Right ventricle myocardium inferior (tissue), 1 donor: ENCODE results near the gene NBPF6. TPM values are rescaled to one million over a fixed set of nuclear protein-coding genes. Genes with fewer than 3 reads are reported as not detected.
"Not testable (repeated sequence)": the region's sequence is repeated elsewhere in the genome, so short reads cannot be mapped to it uniquely, and the experiment has no call there.

Experiments used
- ATAC-seq: fragments of 200-7000 bp; cut with Tn5 transposase; one replicate; pipeline ENCODE4 v1.9.1; 2020; ENCODE audit warnings: mild to moderate bottlenecking, moderate library complexity
- DNase-seq: peaks from one replicate; pipeline ENCODE4 v3.0.0; 2021; ENCODE audit errors: missing footprints
- intact Hi-C: fragments of 100-400 bp; cut with DNase I; formaldehyde crosslinking; loops from one replicate; pipeline ENCODE4 v1.11.0; 2022
- total RNA-seq: library from RNA; stranded (reverse); fragmentation: NEBNext Ultra II Directional; extraction: Animal tissue kit (Norgen Biotek cat#: 25700); gene quantifications from one replicate; pipeline ENCODE4 v1.2.1, GENCODE V29; 2021
- donor health status: DM: no; HTN: yes; CAD: no; lungs with severe emphysema.

The NBPF6 gene
- total RNA-seq, 1 donor from 2014 or later = not detected

DNA sequence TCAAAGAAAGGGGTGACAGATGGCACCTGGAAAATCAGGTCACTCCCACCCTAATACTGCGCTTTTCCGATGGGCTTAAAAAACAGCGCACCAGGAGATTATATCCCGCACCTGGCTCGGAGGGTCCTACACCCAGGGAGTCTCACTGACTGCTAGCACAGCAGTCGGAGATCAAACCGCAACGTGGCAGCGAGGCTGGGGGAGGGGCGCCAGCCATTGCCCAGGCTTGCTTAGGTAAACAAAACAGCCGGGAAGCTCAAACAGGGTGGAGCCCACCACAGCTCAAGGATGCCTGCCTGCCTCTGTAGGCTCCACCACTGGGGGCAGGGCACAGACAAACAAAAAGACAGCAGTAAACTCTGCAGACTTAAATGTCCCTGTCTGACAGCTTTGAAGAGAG lies 36.6 kb downstream of the NBPF6 start:
- ATAC-seq, DNase-seq, intact Hi-C loops: not testable (repeated sequence)

DNA sequence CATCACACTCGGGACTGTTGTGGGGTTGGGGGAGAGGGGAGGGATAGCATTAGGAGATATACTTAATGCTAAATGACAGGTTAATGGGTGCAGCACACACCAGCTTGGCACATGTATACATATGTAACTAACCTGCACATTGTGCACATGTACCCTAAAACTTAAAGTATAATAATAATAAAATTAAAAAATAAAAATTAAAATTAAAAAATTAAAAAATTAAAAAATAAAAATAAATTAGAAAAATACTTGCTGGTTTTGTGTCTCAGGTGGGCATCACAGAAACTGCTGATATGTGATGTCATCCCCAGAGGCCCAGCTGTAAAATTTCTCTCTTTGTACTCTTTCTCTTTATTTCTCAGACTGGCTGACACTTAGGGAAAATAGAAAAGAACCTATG lies 44.9 kb downstream of the NBPF6 start:
- intact Hi-C loops, ATAC-seq, DNase-seq: not testable (repeated sequence)

DNA sequence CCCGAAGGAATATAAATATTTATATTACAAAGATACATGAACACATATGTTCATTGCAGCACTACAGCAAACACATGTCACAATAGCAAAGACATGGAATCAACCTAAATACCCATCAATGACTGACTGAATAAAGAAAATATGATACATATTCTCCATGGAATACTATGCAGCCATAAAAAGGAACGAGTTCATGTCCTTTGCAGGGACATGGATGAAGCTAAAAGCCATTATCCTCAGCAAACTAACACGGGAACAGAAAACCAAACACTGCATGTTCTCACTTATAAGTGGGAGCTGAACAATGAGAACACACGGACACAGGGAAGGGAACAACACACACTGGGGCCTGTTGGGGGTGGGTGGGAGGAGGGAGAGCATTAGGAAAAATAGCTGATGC lies 46.7 kb downstream of the NBPF6 start:
- DNase-seq, intact Hi-C loops, ATAC-seq: not testable (repeated sequence)

DNA sequence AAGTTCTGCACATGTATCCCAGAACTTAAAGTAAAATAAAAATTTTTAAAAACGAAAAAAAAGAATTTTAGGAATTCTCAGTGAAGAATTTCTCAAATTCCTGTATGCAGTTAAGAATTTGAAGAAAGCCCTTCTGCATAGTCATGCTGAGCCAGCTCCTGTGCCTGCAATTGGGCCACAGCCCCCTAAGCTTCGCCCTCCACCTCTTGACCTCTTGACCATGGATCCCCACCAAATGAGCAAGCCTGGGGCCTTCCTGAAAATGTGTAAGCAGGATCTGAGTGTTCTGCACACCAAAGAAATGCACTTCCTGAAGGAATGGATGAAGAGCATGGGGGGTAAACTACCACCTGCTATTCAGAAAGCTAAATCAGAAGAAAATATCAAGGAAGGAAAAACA lies 52.0 kb downstream of the NBPF6 start:
- no peak for DNase-seq
- no peak for ATAC-seq
- intact Hi-C loops = no loop called here

DNA sequence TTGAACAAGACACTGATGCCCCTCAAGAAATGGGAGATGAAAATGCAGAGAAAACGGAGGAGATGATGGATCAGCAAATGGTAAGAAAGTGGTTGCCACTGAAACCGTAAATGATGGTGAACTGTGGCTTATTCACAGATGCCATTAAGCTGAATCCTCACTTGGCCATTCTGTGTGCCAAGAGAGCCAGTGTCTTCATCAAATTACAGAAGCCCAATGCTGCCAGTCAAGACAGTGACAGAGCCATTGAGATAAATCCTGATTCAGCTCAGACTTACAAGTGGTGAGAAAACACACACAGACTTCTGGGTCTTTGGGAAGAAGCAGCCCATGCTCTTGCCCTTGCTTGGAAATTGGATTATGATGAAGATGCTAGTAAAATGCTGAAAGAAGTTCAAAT lies 52.5 kb downstream of the NBPF6 start:
- intact Hi-C loops = no loop called here
- no peak for ATAC-seq
- DNase-seq = no peak

DNA sequence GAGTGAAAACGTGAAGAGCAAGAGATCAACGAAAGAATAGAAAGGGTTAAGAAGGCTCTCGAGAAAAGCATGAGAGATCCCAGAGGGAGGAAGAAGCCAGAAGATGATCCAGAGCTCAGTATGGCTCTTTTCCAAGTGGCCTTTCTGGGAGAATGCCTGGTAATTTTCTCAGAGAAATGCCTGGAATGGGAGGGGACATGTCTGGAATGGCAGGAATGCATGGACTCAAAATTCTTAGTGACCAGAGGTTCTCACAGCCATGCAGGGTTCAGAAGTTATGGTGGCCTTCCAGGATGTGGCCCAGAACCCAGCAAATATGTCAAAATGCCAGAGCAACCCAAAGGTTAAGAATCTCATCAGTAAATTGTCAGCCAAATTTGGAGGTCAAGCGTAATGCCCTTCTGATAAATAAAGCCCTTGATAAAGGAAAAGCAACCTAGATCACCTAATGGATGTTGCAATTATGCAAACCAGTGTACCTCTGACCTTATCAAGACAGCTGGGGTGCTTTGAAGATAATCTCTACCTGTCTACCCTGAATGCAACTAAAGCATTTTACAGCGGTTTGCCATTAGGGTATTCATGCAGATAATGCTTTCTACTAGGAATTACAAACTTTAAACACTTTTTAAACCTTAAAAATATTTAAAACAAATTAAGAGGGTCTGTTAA lies 53.1 kb downstream of the NBPF6 start:
- DNase-seq = no peak
- ATAC-seq = no peak
- intact Hi-C loops = no loop called here

DNA sequence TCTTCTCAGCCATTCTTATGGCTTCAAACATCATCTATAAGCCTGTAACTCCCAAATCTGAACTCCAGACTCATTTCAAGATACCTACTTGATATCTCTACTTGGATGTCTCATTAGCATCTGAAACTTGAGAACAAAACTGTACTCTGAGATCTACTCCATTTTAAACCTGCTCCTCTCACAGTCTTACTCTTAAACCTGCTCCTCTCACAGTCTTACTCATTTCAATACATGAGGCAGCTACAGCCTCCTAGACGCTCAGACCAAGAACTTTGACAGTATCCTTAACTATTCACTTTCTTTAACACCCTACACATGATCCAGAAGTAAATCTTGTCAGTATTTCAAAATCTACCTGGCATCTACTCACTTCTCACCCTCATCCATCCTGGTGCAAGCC lies 54.3 kb downstream of the NBPF6 start:
- DNase-seq (no peak), ATAC-seq (no peak)
- intact Hi-C loops = no loop called here

DNA sequence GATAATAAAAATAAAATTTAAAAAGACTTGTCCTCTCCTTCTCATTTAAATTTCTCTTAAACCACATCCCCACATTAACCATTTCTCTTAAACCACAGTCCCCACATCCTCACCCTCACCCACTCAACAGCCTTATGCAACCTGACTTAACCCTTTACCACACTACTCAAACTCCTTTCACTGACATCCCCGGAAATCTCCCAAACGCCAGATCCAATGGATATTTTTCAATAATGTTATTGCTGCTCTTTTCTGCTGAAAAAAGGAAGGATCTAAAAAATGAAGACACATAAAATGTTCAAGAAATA lies 55.6 kb downstream of the NBPF6 start:
- intact Hi-C loops = no loop called here
- DNase-seq (no peak), ATAC-seq (no peak)

DNA sequence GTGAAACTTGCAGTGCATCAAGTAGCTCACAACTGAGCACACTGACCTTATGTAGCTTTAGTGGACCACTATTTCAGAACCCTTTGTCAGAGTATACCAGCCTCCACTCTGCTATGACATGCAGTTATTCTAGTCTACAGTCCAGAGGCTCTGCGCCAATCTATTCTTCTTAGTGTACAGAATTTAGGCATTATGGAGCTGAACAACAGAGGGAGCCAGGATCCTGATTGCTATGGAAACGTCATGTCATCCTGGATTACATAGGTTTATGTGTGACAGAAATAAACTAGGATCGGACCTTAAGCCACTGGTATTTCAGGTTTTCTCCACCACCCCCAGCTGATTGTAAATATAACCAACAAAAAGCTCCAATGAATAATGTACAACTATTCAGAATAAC lies 61.6 kb downstream of the NBPF6 start:
- ATAC-seq (no peak), DNase-seq (no peak)
- intact Hi-C loops = loop anchor here (1.0 to 5.0 kb wide), 2 partner anchors 46 to 132 kb away; no protein-coding TSS in a partner anchor

DNA sequence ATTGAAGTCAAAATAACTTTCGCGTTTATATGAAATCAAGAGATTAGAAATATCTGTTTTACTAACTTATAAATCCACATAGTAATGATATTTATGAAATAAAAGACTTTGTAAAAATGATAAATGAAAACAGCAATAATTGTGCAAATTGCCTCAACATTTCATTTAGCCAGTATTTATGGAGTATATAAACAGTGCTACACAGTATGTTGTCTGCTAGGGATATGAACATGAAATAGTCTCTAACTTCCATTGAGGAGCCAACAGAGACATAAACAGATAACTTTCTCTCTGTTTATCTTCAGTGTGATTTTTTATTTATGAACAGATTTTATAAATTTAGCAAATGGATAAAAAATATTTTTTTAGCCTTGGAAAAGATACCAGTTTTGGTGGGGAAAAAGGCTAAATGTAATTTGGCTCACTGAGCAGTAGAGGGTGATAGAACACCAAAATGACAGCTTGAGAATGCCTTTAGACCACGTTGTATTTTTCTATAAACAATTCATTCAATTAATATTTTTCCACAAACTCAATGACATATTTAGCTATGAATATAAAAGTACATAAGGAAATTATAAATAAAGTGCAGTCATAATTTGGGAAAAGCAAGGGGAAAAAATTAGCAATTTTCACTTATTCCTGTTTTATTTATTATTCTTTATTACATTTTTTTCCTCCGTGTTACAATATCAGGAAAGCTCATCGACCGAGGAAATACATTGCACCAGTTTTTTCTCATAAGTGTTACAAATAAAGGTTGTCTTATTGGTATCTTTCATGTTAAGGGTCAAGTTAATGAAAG lies 62.3 kb downstream of the NBPF6 start:
- DNase-seq (no peak), ATAC-seq (no peak)
- intact Hi-C loops = loop anchor here (1.0 to 5.0 kb wide), 2 partner anchors 45 to 131 kb away; no protein-coding TSS in a partner anchor

DNA sequence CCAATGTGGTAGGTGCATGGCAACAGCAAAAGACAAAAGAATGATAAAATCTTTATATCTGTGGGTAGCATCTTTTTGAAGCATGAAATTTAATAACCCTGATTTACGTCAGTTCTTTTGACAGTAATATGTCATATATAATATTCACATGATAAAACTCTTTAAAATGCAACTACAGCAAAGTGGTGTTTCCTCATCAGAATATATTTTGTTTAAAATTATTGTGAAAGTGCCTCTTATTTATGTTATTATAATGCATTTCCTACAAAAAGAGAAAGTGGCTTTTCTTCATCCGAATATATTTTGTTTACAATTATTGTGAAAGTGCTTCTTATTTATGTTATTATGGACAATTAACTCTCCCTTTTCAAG lies 62.9 kb downstream of the NBPF6 start:
- no peak for DNase-seq
- intact Hi-C loops = loop anchor here (5.0 kb wide), 1 partner anchor 44 kb away; no protein-coding TSS in a partner anchor

DNA sequence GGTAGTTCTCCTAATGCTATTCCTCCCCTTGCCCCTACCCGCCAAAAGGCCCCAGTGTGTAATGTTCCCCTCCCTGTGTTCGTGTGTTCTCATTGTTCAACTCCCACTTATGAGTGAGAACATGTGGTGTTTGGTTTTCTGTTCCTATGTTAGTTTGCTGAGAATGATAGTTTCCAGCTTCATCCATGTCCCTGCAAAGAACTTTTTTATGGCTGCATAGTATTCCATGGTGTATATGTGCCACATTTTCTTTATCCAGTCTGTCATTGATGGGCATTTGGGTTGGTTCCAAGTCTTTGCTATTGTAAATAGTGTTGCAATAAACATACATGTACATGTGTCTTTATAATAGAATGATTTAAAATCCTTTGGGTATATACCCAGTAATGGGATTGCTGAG lies 63.8 kb downstream of the NBPF6 start:
- intact Hi-C loops = loop anchor here (5.0 kb wide), 1 partner anchor 43 kb away; no protein-coding TSS in a partner anchor
- ATAC-seq, DNase-seq: not testable (repeated sequence)

More for the DNA sequence above, 62.9 kb downstream of the NBPF6 start:
- ATAC-seq = no peak

DNA sequence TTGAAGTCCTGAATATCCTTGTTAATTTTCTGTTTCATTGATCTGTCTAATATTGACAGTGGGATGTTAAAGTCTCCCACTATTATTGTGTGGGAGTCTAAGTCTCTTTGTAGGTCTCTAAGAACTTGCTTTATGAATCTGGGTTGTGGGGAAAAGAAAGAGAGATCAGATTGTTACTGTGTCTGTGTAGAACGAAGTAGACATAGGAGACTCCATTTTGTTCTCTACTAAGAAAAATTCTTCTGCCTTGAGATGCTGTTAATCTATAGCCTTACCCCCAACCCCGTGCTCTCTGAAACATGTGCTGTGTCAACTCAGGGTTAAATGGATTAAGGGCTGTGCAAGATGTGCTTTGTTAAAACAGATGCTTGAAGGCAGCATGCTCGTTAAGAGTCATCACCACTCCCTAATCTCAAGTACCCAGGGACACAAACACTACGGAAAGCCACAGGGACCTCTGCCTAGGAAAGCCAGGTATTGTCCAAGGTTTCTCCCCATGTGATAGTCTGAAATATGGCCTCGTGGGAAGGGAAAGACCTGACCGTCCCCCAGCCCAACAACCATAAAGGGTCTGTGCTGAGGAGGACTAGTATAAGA lies 67.3 kb downstream of the NBPF6 start:
- DNase-seq, ATAC-seq, intact Hi-C loops: not testable (repeated sequence)

Other genes with a start within 250 kb of the NBPF6 start
- gene SLC25A24, start 250.0 kb upstream of the NBPF6 start, total RNA-seq = 18.5 TPM
- gene NBPF4, start 206.3 kb upstream of the NBPF6 start, total RNA-seq = not detected
- 5.5 TPM for gene EEIG2, start 109.8 kb downstream of the NBPF6 start, total RNA-seq
- gene HENMT1, start 210.8 kb downstream of the NBPF6 start, total RNA-seq = 1.1 TPM
- gene PRPF38B, start 242.0 kb downstream of the NBPF6 start, total RNA-seq = 16.9 TPM